Posterior vena cava (tissue), 2 donors: ENCODE data around the gene NANP. TPM values are rescaled to one million over a fixed set of nuclear protein-coding genes. Genes with fewer than 3 reads are reported as not detected.
"Not testable (repeated sequence)": the region's sequence is repeated elsewhere in the genome, so short reads cannot be mapped to it uniquely, and the experiment has no call there.

Source experiments
- DNase-seq: peaks from one replicate; pipeline ENCODE4 v3.0.0-alpha.2; 2020; ENCODE audit warnings: low spot score
- intact Hi-C, 2 donors: fragments of 100-400 bp; cut with DNase I; formaldehyde crosslinking; loops; one replicate each; pipeline versions ENCODE4 v1.14.1 to v1.14.2; 2022 to 2023
- total RNA-seq, 2 donors: library from RNA; stranded (reverse); fragmentation: NEBNext Ultra II Directional; extraction: Animal tissue kit (Norgen Biotek cat#: 25700); gene quantifications; one replicate each; pipeline ENCODE4 v1.2.1, GENCODE V29; 2021
- donor health status: DM: yes; HTN: yes; CAD: no.
- donor health status: DM: yes; HTN: yes; CAD: no.

The NANP gene
- total RNA-seq, 2 donors from 2014 or later = 4.5 to 6.1 TPM

DNA sequence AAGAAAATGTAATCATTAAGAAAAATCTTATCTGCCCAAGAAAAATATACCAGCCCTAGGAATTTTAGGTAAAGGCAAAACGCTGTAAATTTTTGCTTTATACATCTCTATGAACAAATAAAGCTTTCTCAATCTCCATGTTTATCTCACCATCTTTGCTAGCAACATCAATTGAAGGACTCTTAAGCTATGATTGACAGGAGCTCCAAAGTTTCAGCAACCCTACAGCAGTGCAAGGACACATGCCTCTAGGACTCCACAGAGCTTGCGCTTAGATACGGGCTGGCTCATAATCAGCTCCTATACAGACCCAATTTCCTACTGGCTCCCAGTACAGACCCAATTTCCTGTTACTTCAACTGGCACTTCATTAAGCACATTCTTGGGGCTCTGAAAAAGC, 4.3 kb downstream of the NANP start:
- intact Hi-C loops = no loop called here
- no peak for DNase-seq

DNA sequence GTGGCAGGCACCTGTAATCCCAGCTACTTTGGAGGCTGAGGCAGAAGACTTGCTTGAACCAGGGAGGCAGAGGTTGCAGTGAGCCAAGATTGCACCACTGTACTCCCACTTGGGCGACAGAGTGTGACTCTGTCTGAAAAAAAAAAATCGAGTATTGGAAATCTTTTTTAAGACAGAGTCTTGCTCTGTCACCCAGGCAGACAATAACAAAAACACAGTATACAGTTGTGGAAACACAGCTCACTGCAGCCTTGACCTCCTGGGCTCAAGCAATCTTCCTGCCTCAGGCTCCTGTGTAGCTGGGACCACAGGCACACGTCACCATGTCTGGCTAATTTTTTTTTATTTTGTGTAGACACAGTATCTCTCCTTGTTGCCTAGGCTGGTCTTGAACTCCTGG, 15.0 kb downstream of the NANP start:
- intact Hi-C loops = no loop called here

DNA sequence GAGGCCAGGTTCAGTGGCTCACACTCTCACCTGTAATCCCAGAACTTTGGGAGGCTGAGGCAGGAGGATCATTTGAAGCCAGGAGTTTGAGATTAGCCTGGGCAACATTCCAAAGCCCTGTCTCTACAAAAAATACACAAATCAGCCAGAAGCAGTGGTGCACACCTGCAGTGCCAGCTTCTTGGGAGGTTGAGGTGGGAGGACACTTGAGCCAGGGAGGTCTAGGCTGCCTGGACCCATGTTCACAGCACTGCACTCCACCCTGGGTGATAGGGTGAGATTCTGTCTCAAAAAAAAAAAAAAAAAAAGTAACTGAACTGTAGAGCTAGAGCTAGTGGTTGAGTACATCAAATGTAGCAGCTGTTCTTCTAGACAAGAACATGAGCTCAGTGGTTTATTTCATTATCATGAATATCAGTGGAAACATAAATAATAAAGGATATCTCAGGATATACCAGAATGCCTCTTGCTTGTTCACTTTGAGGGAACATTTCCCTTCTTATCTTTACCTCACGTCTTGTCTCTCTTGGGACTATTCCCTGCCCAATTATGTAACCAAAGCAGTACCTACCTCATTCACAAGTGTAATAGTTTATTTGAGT, 17.6 kb downstream of the NANP start:
- intact Hi-C loops = no loop called here
- no peak for DNase-seq

More for the DNA sequence above, 15.0 kb downstream of the NANP start:
- no peak for DNase-seq

DNA sequence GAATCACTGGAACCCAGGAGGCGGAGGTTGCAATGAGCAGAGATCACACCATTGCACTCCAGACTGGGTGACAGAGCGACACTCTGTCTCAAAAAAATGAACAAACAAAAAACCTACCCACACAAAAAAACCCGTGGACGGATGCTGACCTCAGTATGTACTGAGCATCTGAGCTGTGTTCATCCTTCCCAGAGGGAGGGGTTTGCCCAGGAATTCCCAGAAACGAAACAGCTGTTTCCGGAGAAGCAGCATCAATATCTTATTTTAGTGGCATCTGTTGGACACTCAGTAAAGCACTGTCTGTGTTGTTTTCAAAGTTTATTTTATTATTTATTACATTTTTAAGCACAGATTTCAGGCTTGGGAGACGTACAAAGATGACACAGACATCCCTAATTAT, 18.7 kb downstream of the NANP start:
- intact Hi-C loops = no loop called here
- DNase-seq = no peak

GRCh38 chr20:25604611-25605010, 19.2 kb downstream of the NANP start:
- DNase-seq = no peak
- intact Hi-C loops = no loop called here

GRCh38 chr20:25602914-25603309, 20.9 kb downstream of the NANP start:
- intact Hi-C loops, DNase-seq: not testable (repeated sequence)

DNA sequence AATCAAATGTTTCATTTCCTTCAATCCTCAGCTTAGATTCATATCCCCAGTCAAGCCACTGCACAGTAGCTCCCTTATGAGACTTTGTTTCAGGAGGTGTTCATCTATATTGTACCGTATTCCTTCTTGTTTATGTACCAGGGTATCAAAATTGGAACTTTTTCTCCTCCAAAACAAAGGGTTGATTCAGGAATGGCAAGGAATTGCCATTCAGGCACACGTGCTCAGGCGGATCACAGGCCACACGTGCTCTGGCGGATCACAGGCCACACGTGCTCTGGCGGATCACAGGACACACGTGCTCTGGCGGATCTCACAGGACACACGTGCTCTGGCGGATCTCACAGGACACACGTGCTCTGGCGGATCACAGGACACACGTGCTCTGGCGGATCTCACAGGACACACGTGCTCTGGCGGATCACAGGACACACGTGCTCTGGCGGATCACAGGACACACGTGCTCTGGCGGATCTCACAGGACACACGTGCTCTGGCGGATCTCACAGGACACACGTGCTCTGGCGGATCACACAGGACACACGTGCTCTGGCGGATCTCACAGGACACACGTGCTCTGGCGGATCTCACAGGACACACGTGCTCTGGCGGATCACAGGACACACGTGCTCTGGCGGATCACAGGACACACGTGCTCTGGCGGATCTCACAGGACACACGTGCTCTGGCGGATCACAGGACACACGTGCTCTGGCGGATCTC, 21.5 kb downstream of the NANP start:
- intact Hi-C loops, DNase-seq: not testable (repeated sequence)

- intact Hi-C loops = no loop called here
- no peak for DNase-seq
Measured at GRCh38 chr20:25601659-25602058, 22.2 kb downstream of the NANP start.

DNA sequence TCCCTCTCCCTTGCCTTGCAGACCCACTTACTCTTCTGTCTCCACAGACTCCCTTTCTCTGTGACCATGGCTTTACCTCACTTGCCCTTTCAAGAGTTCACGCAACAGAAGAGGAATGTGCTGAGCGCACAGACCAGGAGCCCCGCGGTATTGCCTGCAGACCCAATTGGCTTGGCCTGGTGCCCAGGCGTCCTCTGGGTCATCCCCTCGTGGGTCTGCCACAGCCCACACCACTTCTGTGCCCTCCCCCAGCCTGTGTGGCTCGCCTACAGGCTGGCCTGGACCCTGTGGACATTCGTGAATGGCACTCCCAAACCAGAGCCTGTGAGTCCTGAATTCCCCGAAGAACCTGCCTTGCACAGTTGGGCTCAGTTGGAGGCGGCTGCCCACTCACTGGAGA, 23.2 kb downstream of the NANP start:
- no peak for DNase-seq
- intact Hi-C loops = no loop called here

DNA sequence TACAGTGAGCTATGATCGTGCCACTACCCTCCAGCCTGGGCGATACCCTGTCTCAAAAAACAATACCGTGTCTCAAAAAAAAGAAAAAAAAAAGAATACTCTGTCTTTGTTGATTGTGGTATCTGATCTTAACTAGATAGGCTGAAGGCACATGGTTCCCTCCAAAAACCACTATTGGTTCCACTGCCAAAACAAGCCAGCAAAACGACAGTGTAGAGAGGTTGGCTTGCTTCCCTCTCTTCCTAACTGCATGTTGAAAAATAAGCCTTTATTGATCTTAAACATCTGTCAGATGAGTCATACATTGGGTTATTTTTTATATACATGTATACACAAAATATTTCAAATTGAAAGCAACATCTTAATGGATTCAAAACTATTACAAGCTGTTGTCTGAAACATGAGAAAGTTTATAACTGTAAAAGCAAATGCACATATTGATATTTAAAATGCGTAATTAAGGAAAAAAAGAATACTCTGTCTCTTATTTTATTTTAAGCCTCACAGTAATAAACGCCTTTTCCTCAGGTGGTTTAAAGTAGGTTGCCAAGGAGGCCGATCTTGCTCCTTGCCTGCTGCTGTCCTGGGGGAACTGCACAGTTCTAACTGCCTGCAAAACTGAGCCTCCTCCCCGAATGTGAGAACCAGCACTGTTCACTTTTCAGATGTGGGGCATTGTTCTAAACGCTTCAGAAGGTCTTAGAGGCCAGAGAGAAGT, 31.5 kb downstream of the NANP start:
- intact Hi-C loops = loop anchor here in 1 of 2 donors (5.0 kb wide), 1 partner anchor 1960 kb away; no protein-coding TSS in a partner anchor

GRCh38 chr20:25590778-25591177, 33.0 kb downstream of the NANP start:
- intact Hi-C loops = loop anchor here in 1 of 2 donors (5.0 kb wide), 1 partner anchor 1958 kb away; no protein-coding TSS in a partner anchor
- DNase-seq = not testable (repeated sequence)

More for the DNA sequence above, 31.5 kb downstream of the NANP start:
- no peak for DNase-seq

DNA sequence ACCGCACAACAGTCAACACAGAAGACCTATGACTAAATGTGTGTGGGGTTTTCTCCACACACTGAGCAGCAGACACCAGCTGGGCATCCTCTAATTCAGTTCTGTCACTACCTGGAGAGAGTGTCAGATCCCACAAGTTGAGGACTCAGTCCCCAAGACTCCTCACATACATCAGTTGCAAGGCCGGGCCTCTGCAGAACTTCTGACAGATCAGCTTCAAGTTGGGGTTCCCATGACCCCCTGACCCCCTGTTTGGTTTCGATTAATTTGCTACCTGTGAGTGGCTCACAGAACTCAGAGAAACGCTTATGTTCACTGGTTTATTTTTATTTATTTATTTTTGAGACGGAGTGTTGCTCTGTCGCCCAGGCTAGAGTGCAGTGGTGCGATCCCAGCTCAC, 35.3 kb downstream of the NANP start:
- intact Hi-C loops = no loop called here
- no peak for DNase-seq

DNA sequence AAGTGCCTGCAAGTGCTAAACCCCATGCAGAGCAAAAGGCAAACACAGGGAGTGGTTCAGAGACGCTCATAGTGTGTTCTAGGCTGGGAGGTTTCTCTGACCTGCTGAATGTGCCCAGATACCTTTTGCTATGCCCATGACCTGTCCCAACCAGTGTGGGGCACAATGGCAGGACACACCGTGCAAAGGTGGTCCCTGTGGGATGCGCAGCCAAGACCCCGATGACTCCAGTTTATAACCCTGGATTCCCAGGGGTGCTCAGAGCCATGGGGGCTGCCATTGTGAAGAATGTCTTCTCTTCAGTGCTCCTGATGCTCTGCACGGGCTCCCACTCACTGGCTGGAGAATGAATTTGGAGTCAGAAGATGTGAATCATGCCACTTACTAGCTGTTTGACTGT, 36.3 kb downstream of the NANP start:
- intact Hi-C loops = no loop called here
- no peak for DNase-seq

- intact Hi-C loops = no loop called here
- DNase-seq = no peak
Measured at GRCh38 chr20:25586877-25587276, 36.9 kb downstream of the NANP start.

GRCh38 chr20:25584905-25585704, 38.7 kb downstream of the NANP start, which contains the start of gene NINL:
Gene NINL, minus strand, starts transcription at chr20:25585531. Its CDS starts 58,944 bp downstream, at chr20:25526587.
- intact Hi-C loops = no loop called here
- DNase-seq = no peak

DNA sequence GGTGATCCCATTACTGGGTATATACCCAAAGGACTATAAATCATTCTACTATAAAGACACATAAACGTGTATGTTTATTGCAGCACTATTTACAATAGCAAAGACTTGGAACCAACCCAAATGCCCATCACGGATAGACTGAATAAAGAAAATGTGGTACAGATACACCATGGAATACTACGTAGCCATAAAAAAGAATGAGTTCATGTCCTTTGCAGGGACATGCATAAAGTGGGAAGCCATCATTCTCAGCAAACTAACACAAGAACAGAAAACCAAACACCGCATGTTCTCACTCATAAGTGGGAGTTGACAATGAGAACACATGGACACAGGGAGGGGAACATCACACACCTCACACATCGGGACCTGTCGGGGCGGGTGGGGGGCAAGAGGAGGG, 40.2 kb downstream of the NANP start:
- DNase-seq, intact Hi-C loops: not testable (repeated sequence)

- intact Hi-C loops = no loop called here
- DNase-seq = no peak
Measured at GRCh38 chr20:25580711-25581110, 43.1 kb downstream of the NANP start.

- DNase-seq = no peak
- intact Hi-C loops = no loop called here
Measured at GRCh38 chr20:25579081-25579770, 44.6 kb downstream of the NANP start.
